Ishikawa (cell line): Measurements from ENCODE around the gene LRRC63.

Experiments used
- CEBPB ChIP-seq: IDR thresholded peaks from 2 replicates; pipeline ENCODE4 v1.6.1; 2012
- CREB1 ChIP-seq: IDR thresholded peaks from 2 replicates; pipeline ENCODE4 v1.6.1; 2012; ENCODE audit warnings: low read depth
- EGR1 ChIP-seq: IDR thresholded peaks from 2 replicates; pipeline ENCODE4 v1.6.1; 2012
- EP300 ChIP-seq: IDR thresholded peaks from 2 replicates; pipeline ENCODE4 v1.6.1; 2012; ENCODE audit warnings: borderline replicate concordance
- FOXM1 ChIP-seq: IDR thresholded peaks from 2 replicates; pipeline ENCODE4 v1.6.1; 2012; ENCODE audit warnings: low read depth, borderline replicate concordance
- NFIC ChIP-seq: IDR thresholded peaks from 2 replicates; pipeline ENCODE4 v1.6.1; 2012
- RAD21 ChIP-seq: IDR thresholded peaks from 2 replicates; pipeline ENCODE4 v1.6.1; 2012; ENCODE audit warnings: low read depth
- TAF1 ChIP-seq: IDR thresholded peaks from 2 replicates; pipeline ENCODE4 v1.6.1; 2012; ENCODE audit warnings: low read depth, mild to moderate bottlenecking
- TCF12 ChIP-seq: IDR thresholded peaks from 2 replicates; pipeline ENCODE4 v1.6.1; 2012; ENCODE audit warnings: low read depth
- YY1 ChIP-seq: IDR thresholded peaks from 2 replicates; pipeline ENCODE4 v1.6.1; 2012; ENCODE audit warnings: low read depth
- ZBTB7A ChIP-seq: IDR thresholded peaks from 2 replicates; pipeline ENCODE4 v1.6.1; 2012; ENCODE audit warnings: low read depth
- TF ChIP-seq, protein P1 (sequence below): IDR thresholded peaks from 2 replicates; pipeline ENCODE4 v1.6.1; 2012
- TF ChIP-seq, protein P2 (sequence below): IDR thresholded peaks from 2 replicates; pipeline ENCODE4 v1.6.1; 2012; ENCODE audit warnings: low read depth, mild to moderate bottlenecking
- TF ChIP-seq, protein P3 (sequence below): IDR thresholded peaks from 2 replicates; pipeline ENCODE4 v1.6.1; 2012

LRRC63 gene

DNA sequence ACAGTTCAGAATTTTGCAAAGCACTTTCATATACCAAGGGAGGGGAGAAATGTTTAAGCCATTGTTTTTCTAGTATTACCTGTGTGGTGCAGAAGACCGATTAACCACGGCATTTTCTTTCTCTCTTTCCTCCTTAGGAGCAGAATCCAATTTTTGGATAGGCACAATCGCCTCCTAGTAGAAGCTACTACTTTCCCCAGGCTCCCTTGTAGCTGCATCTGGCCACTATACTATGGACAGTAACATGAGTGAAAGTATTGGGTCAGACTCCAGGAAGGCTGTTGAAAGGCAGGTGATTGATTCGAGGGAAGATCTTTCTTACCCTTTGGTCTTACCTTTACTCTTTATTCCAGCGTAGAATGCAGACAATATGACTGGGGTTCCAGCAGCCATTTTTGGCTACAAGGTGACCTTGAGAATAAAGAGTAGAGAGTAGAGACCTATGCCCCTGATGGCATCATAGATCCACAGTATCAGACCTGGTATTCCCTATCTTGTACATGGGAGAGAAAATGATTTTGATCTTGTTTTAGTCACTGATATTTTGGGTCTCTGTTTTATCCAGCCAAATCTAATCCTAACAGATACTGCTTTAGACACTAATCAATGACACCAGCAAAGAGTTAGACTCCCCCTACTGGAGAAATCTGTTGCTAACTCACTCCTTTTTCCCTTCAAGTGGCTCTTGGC is 77.0 kb downstream of the LRRC63 start:
- TF ChIP-seq EGR1, result no peak
- peak; percentile 71 for TF ChIP-seq RAD21
- TF ChIP-seq TCF12, result no peak
- TF ChIP-seq TAF1, result no peak

DNA sequence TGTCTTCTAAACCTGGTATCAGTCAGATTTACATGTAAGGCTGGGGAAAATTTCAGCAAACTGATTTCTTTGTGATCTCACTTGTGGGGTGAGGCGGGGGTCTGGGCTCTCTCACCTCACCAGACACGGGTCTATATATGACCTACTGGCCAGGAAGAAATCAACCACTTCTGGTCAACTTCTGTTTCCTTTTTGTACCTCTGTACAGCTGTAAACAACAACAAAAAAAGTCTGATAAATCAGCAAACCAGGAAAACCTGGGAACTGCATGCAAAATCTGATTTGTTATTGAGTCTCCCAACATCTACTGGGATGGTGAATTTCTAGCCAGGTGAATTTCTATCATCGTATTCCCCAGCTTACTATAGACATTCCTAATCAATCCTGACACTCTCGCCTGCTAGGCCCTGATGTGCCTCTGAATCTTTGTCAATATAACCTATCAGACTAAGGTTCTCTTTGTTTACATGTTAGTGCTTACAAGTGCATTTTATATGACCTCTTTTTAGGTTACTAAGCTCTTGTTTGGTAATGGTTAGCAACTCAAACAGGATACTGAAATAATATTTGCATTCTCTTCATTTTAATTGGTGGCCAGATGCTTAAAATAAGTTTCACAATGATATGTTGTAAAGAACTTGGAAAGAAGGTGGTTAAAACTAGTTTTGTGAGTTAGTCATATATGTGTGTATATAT is 77.7 kb downstream of the LRRC63 start:
- TF ChIP-seq, protein P1, sequence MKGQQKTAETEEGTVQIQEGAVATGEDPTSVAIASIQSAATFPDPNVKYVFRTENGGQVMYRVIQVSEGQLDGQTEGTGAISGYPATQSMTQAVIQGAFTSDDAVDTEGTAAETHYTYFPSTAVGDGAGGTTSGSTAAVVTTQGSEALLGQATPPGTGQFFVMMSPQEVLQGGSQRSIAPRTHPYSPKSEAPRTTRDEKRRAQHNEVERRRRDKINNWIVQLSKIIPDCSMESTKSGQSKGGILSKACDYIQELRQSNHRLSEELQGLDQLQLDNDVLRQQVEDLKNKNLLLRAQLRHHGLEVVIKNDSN, result no peak
- TF ChIP-seq TAF1, result no peak

DNA sequence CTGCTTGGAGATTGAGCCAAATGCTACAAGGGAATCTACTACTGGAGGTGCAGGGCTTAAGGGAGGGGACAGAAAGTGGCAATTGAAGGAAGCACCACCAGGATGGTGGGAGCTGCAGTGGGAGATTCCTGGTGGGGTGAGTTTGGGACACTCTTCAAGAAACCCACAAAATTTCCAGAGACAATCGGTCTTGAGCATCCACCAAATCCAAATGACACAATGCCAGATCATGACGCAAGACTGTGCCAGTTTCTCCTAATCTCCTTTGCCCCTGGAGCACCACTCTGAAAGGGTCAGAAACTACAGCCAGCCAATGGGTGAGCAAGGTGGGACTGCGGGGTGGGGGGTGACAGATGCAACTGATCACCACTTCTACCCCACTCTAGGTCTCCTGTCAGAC is 78.7 kb downstream of the LRRC63 start:
- TF ChIP-seq EGR1, result no peak
- TF ChIP-seq, protein P2, sequence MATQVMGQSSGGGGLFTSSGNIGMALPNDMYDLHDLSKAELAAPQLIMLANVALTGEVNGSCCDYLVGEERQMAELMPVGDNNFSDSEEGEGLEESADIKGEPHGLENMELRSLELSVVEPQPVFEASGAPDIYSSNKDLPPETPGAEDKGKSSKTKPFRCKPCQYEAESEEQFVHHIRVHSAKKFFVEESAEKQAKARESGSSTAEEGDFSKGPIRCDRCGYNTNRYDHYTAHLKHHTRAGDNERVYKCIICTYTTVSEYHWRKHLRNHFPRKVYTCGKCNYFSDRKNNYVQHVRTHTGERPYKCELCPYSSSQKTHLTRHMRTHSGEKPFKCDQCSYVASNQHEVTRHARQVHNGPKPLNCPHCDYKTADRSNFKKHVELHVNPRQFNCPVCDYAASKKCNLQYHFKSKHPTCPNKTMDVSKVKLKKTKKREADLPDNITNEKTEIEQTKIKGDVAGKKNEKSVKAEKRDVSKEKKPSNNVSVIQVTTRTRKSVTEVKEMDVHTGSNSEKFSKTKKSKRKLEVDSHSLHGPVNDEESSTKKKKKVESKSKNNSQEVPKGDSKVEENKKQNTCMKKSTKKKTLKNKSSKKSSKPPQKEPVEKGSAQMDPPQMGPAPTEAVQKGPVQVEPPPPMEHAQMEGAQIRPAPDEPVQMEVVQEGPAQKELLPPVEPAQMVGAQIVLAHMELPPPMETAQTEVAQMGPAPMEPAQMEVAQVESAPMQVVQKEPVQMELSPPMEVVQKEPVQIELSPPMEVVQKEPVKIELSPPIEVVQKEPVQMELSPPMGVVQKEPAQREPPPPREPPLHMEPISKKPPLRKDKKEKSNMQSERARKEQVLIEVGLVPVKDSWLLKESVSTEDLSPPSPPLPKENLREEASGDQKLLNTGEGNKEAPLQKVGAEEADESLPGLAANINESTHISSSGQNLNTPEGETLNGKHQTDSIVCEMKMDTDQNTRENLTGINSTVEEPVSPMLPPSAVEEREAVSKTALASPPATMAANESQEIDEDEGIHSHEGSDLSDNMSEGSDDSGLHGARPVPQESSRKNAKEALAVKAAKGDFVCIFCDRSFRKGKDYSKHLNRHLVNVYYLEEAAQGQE, result no peak
- TF ChIP-seq, protein P3, sequence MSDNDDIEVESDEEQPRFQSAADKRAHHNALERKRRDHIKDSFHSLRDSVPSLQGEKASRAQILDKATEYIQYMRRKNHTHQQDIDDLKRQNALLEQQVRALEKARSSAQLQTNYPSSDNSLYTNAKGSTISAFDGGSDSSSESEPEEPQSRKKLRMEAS, result no peak
- no peak for TF ChIP-seq NFIC

DNA sequence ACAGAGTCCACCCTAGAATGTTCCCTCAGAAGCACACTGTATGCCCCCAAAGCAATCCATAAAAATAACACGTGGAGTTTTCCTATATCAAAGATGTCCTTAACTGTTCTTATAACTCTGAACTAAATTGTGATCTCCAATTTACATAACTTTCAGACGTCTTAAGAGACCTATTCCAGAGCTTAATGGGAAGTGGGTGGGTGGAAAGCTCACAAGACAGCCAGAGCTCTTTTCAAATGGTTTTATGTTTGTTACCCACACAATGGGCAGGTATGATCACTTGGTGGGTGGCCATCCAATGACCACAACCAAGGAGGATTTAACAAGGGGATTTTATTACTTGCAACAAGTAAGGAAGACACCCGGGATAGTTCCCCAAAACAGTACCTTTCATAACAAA is 81.7 kb downstream of the LRRC63 start:
- TF ChIP-seq, protein P1, result no peak
- no peak for TF ChIP-seq CREB1
- TF ChIP-seq, protein P3, result no peak
- TF ChIP-seq YY1, result no peak

DNA sequence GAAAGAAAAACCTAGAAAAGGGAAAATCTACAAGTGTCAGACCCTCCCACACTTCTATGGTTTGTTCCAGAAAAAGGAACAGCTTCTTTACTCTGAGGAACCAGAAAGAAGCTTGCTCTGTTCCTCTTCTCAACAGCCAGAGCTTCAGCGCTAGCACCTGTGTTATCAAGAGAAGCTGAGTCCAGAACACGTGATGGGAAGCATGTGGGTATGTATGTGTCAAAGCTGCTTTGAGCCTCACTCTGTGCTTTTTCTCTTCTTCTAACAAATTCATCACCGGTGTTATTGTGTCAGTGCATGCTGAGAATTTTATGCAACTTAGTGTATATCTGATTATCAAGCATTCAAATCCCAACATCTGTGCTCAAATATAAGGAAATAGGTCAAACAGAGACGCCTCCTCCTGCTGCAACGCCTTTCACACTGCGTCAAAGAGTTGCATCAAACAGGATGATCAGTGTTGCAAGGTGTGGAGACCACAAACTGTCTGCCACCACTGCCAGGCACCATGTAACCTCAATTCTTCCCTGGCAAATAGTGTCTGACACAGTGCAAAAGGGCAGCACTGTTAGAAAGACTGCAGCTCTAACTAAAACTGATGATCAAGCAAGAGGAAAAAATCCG is 83.9 kb downstream of the LRRC63 start:
- TF ChIP-seq CREB1, result no peak
- TF ChIP-seq, protein P1, result 0 out of 2 replicates have a peak, but pooled peaks have one; percentile 38
- TF ChIP-seq, protein P3, result 0 out of 2 replicates have a peak, but pooled peaks have one; percentile 33
- TF ChIP-seq YY1, result no peak
- TF ChIP-seq ZBTB7A, result no peak
- no peak for TF ChIP-seq RAD21

DNA sequence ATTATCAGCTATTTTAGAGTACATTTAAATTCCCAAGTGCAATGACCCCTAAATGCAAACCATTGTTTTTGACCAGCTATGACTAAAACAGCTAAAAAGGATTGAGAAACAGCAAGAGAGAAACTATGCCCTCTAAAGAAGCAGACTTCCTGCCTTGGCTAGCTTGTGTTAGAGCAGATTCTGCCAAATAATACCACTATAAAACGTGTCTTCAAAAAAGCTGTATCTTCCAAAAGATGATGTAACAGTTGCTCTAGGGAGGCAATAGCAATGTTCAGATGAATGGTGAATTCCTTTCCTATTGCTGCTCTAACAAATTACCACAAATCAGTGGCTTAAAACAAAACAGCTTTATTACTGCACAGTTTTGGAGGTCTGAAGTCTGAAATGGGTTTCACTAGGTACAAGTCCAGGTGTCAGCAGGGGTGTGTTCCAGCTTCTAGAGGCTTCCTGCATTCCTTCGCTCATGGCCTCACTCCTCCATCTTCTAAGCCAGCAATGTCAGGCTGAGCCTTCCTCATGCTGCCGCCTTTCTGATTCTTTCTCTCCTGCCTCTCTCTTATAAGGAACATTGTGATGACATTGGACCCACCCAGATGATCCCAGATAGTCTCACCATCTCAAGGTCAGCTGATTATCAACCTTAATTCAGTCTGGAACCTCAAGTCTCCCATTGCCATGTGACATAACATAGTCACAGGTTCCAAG is 84.5 kb downstream of the LRRC63 start:
- TF ChIP-seq ZBTB7A, result no peak
- TF ChIP-seq, protein P2, result no peak
- no peak for TF ChIP-seq FOXM1
- no peak for TF ChIP-seq TAF1
- TF ChIP-seq NFIC, result no peak; the same call in 1 of the 2 replicates
- TF ChIP-seq TCF12, result no peak
- TF ChIP-seq EGR1, result no peak
- TF ChIP-seq YY1, result no peak
- TF ChIP-seq, protein P1, result 0 out of 2 replicates have a peak, but pooled peaks have one; percentile 16
- TF ChIP-seq CEBPB, result peak; percentile 50
- no peak; the same call in 1 of the 2 replicates for TF ChIP-seq EP300
